Psoas muscle (tissue), 8 donors: ENCODE measurements around the gene ZRANB2. TPM values are rescaled to one million over a fixed set of nuclear protein-coding genes. Genes with fewer than 3 reads are reported as not detected.

Experiments used
- ATAC-seq, 4 donors: fragments of 200-7000 bp; cut with Tn5 transposase; one replicate each; pipeline ENCODE4 v1.9.1; 2020; ENCODE audit warnings: moderate library complexity in 3 of 4, mild to moderate bottlenecking in 2 of 4
- DNase-seq, 2 donors: peaks; one replicate each; pipeline ENCODE4 v3.0.0-alpha.2; 2020
- H3K27ac ChIP-seq: fragments of 200-600 bp; one replicate; pipeline ENCODE4 v1.8.0; 2022
- H3K27me3 ChIP-seq, 3 donors: fragments of 200-600 bp in 1 of 3; one replicate each; pipeline versions ENCODE4 v1.6.1 to v1.8.0; 2013 to 2022; ENCODE audit warnings: low read length in 2 of 3, mild to moderate bottlenecking in 2 of 3, moderate library complexity in 1 of 3; ENCODE audit not compliant: insufficient read depth in 3 of 3
- H3K36me3 ChIP-seq, 2 donors: fragments of 200-600 bp in 1 of 2; one replicate each; pipeline versions ENCODE4 v1.6.1 to v1.8.0; 2013 to 2022; ENCODE audit warnings: low read depth in 1 of 2, mild to moderate bottlenecking in 1 of 2, moderate library complexity in 1 of 2; ENCODE audit not compliant: insufficient read depth in 1 of 2
- H3K4me1 ChIP-seq: fragments of 200-600 bp; one replicate; pipeline ENCODE4 v1.8.0; 2022
- H3K4me3 ChIP-seq: fragments of 200-600 bp; one replicate; pipeline ENCODE4 v1.8.0; 2022; ENCODE audit warnings: mild to moderate bottlenecking
- H3K9me3 ChIP-seq: fragments of 200-600 bp; one replicate; pipeline ENCODE4 v1.8.0; 2022
- WGBS, 3 donors: extraction: QIAGEN DNeasy Blood & Tissue Kit; methylation state at CpG; one replicate each; pipeline versions ENCODE4 v1.1.6 to v1.1.7; 2013; 5-methylcytosine and 5-hydroxymethylcytosine counted together
- intact Hi-C, 2 donors: fragments of 100-400 bp; cut with DNase I; formaldehyde crosslinking; loops; one replicate each; pipeline versions ENCODE4 v1.11.0 to v1.14.2; 2022
- long read RNA-seq, 2 donors: library from polyadenylated mRNA; unstranded; transcript quantifications; one replicate each; pipeline ENCODE4 v2.0.0, GENCODE V29; 2021
- polyA plus RNA-seq, 3 donors: library from polyadenylated mRNA; stranded (reverse); fragments of 200-250 nt; gene quantifications; one replicate each; pipeline ENCODE4 v1.2.3, GENCODE V29; 2013
- total RNA-seq, 4 donors: library from RNA; stranded (reverse); fragmentation: NEBNext Ultra II Directional in 2 of 4; extraction: Animal tissue kit (Norgen Biotek cat#: 25700) in 2 of 4; gene quantifications; one replicate each; pipeline versions ENCODE4 v1.2.1 to v1.2.4, GENCODE V29; 2021 to 2023
- TF ChIP-seq, protein P1 (sequence below): fragments of 200-600 bp; IDR thresholded peaks from one replicate; pipeline ENCODE4 v1.8.0; 2022; ENCODE audit warnings: antibody characterized with exemption
- donor health status: healthy with polysubstance abuse.
- donor health status: DM: no; HTN: no; CAD: no; lungs with moderate emphysema.
- donor health status: Bipolar disorder and iron deficiency.
- donor health status: healthy.
- donor health status: DM: yes; HTN: yes; CAD: no.
- donor health status: DM: no; HTN: no; CAD: no.
- donor health status: DM: no; HTN: no; CAD: no.
- donor health status: DM: yes; HTN: yes; CAD: no.

ZRANB2 gene, protein sequence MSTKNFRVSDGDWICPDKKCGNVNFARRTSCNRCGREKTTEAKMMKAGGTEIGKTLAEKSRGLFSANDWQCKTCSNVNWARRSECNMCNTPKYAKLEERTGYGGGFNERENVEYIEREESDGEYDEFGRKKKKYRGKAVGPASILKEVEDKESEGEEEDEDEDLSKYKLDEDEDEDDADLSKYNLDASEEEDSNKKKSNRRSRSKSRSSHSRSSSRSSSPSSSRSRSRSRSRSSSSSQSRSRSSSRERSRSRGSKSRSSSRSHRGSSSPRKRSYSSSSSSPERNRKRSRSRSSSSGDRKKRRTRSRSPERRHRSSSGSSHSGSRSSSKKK
- total RNA-seq (10 to 100 TPM; 30.6 to 56.7 (median 44.3) TPM), polyA plus RNA-seq (10 to 100 TPM; 28.2 to 64.5 (median 30.0) TPM)
- long read RNA-seq, donor 1, transcript ZRANB2-202 (10 exons, 3,078 nt), result major isoform, 13 of 30 reads
- long read RNA-seq, donor 1, transcript ZRANB2-201 (11 exons, 2,821 nt), result minor isoform, 9 of 30 reads
- long read RNA-seq, donor 1, partial matches to known transcripts, result 5 of 30 reads
- long read RNA-seq, donor 1, other reads (novel, unspliced or antisense), result 2 of 30 reads
- long read RNA-seq, donor 2, transcript ZRANB2-202 (10 exons, 3,078 nt), result major isoform, 43 of 89 reads
- long read RNA-seq, donor 2, transcript ZRANB2-201 (11 exons, 2,821 nt), result minor isoform, 24 of 89 reads
- long read RNA-seq, donor 2, partial matches to known transcripts, result 10 of 89 reads
- long read RNA-seq, donor 2, other reads (novel, unspliced or antisense), result 11 of 89 reads

DNA sequence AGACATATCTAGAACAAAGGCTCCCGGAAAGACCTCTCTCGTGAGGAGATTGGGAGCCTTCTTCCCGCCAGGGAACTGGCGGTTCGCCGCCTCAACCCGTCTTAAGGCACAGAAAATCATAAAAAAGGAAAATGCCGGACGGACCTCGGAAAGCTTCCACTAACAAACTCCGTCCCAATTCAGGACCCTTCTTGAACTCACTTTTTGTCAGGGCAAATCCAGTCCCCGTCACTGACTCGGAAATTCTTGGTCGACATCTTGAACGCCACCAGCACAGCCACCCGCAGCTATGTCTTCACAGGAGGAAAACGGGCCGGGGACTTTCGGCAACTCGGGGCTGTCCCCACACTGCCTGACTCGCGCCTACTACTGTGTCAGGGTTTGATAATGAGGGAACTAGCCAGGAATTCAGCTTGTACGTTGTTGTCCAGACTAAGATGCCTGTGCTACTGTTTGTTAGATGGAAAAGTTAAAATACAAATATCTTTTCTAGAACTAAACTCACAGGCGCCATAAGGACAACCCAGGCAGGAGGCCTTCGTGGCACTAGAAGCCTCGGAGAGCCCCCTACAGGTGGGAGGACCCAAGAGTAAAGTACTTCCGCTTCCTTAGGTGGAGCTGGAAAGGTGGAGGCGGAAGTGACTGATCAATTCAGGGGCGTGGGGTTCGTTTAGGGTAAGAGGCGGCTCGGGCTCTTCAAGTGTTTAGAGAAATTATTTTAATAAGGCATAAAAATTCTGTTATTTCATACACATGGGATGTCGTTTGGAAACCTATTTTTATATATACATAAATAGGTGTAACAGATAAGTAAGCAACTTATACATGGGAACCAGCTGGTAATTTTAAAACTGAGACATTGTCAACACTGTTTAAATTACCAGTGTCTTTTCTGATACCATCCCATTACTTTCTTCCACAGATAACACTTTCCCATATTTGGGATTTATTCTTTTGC, at the start of gene ZRANB2:
Gene ZRANB2 (minus strand): TSS at position 297 of the 958 bp plus-strand sequence. CDS start 40 bp downstream, at position 257.
- WGBS, 3 donors, result 0% methylated on average over 33 of the region's 33 CpGs
- Histone ChIP-seq H3K4me1 (peaks cover 16% of the 10 kb centered on the region), H3K27ac (peak within 1 kb of the TSS; percentile 90), H3K27me3 (peaks cover 0 to 15% (median 4%) of the 10 kb centered on the region in 3 donors), H3K36me3 (peaks cover 2 to 26% of the 10 kb centered on the region in 2 donors), H3K4me3 (peak within 1 kb of the TSS; percentile 81), H3K9me3 (no peaks in the 10 kb centered on the region)
- peak; percentile 90 to 94 for DNase-seq
- TF ChIP-seq, protein P1, sequence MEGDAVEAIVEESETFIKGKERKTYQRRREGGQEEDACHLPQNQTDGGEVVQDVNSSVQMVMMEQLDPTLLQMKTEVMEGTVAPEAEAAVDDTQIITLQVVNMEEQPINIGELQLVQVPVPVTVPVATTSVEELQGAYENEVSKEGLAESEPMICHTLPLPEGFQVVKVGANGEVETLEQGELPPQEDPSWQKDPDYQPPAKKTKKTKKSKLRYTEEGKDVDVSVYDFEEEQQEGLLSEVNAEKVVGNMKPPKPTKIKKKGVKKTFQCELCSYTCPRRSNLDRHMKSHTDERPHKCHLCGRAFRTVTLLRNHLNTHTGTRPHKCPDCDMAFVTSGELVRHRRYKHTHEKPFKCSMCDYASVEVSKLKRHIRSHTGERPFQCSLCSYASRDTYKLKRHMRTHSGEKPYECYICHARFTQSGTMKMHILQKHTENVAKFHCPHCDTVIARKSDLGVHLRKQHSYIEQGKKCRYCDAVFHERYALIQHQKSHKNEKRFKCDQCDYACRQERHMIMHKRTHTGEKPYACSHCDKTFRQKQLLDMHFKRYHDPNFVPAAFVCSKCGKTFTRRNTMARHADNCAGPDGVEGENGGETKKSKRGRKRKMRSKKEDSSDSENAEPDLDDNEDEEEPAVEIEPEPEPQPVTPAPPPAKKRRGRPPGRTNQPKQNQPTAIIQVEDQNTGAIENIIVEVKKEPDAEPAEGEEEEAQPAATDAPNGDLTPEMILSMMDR, result peak; percentile 75
- intact Hi-C loops, result loop anchor here in 1 of 2 donors (1.0 kb wide), 1 partner anchor 876 kb away; the partner anchor contains the start of gene LRRC40
- peak; percentile 97 to 99 (median 98) for ATAC-seq

DNA sequence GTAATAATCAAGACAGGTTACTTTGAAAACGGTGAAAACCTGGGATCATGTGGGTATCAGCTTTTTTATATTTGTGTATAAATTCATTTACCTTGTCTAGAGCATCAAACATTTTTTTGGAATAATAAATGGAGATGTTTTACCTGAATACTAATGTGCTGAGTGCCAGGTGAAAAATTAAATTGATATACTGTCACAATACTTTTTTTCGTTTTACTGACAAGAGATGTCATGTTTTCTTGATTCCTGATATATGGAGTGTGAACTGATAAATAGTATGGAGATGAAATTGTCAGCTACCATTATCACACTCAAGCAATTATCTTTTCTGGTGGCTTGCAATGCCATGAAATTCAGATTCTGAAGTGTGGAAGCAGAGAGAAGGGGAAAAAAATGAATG, 47.2 kb upstream of the ZRANB2 start:
- Histone ChIP-seq H3K36me3 (no peaks in the 10 kb centered on the region), H3K9me3 (peaks cover 18% of the 10 kb centered on the region), H3K27ac (no peak overlapping the region), H3K4me1 (no peaks in the 10 kb centered on the region), H3K4me3 (no peak overlapping the region), H3K27me3 (no peaks in the 10 kb centered on the region)
- 68 to 77% (median 76%) methylated on average over 2 of the region's 2 CpGs for WGBS, 3 donors
- DNase-seq (no peak), ATAC-seq (no peak)
- intact Hi-C loops, result no loop called here
- TF ChIP-seq, protein P1, result no peak

DNA sequence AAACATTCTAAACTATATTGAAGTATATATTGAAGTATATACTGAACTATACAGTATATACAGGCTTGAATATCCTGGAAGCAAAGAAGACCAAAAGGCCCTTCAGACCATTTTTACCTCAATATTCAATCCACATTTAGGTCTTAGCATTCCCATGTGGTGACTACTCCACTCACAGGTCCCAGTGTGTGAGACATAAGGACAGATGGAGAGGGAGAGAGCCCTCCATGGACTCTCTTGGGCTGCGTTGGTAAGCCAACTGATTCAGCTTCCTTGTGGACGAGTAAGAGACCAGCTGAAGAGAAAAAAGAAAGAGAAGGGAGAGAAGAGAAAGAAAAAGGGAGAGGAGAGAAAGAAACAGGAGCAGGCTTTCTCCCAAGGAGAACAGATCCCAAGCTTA, 37.3 kb upstream of the ZRANB2 start:
- H3K27me3 ChIP-seq, result no peaks in the 10 kb centered on the region
- intact Hi-C loops, result no loop called here
- H3K4me3 ChIP-seq, result no peak overlapping the region
- no peak for DNase-seq
- no peaks in the 10 kb centered on the region for H3K4me1 ChIP-seq
- peaks cover 3% of the 10 kb centered on the region for H3K9me3 ChIP-seq
- no peaks in the 10 kb centered on the region for H3K36me3 ChIP-seq
- ATAC-seq, result no peak
- WGBS, 3 donors, result 58 to 62% (median 58%) methylated on average over 2 of the region's 2 CpGs
- no peak overlapping the region for H3K27ac ChIP-seq
- TF ChIP-seq, protein P1, result no peak

DNA sequence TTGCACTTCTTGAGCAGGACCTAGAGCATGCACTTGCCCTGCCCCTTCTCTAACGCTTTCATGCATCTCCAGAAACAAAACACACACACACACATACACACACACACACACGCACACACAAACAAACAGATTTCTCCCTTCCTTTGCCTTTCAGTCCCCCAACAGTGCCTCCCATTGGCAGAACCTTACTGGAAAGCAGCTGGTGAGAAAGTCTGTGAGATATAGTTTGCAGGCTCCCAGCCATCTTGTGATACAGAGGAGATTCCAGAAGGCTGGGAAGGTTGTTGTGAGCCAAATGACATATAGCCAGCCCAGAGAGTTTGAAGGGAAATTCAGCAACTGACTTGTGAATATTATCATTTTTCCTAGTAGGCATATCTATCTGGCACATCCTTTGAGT, 35.9 kb upstream of the ZRANB2 start:
- no peaks in the 10 kb centered on the region for H3K4me1 ChIP-seq
- intact Hi-C loops, result no loop called here
- H3K27ac ChIP-seq, result no peak overlapping the region
- H3K4me3 ChIP-seq, result no peak overlapping the region
- WGBS, 3 donors, result 62 to 79% (median 68%) methylated on average over 2 of the region's 2 CpGs
- TF ChIP-seq, protein P1, result no peak
- no peak for DNase-seq
- H3K27me3 ChIP-seq, result no peaks in the 10 kb centered on the region
- ATAC-seq, result no peak
- peaks cover 2% of the 10 kb centered on the region for H3K9me3 ChIP-seq
- no peaks in the 10 kb centered on the region for H3K36me3 ChIP-seq
